Fibroblast of pulmonary artery (primary cell): ENCODE measurements around the gene VTI1A.
"Not testable (repeated sequence)": the region's sequence is repeated elsewhere in the genome, so short reads cannot be mapped to it uniquely, and the experiment has no call there.

ENCODE experiments used
- DNase-seq: peaks from one replicate; pipeline ENCODE4 v3.0.0-alpha.2; 2010; ENCODE audit warnings: low read depth
- H3K4me3 ChIP-seq: replicated peaks from 2 replicates; pipeline ENCODE4 v1.5.1; 2011; ENCODE audit warnings: low read depth, mild to moderate bottlenecking, control low read depth, low read length, moderate library complexity
- TF ChIP-seq, protein P1 (sequence below): IDR thresholded peaks from 2 replicates; pipeline ENCODE4 v1.5.1; 2011; ENCODE audit warnings: mild to moderate bottlenecking, control low read depth, low read length, inconsistent platforms; ENCODE audit errors: missing control alignments

The VTI1A gene

DNA sequence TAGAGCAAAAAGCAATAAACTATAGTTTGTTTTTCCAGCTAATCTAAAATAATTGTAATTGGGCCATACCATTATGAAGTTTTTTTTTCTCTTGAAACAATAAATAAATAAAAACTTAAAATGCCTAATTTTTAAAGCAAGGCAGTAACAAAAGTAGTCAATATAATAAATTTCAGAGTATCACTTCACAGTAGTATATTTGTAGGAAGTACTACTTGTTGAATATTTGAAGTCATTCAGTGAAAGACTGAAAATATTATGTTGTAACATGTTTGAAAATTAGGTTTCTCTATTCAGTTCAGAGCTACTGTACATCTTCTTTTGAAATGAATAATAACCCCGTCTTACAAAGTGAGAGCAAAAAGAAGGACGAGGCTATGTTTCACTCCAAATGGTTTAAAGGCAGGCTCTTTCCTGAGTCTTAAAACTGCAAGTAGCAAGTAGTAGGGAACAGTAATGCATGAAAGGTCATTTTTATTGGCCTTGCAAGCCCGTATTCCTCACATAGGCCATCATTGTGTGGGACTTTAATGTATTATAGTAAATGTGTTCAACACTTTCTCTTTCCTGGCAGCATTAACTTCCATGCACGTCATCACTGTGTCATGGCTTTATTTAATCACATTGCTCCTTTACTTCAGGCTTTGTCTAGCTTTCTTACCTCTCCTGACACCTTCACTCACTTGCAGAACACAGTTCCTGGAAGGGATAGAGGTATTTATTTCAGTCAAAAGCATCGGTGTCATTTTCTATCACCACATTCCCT, 141.4 kb downstream of the VTI1A start:
- TF ChIP-seq, protein P1, sequence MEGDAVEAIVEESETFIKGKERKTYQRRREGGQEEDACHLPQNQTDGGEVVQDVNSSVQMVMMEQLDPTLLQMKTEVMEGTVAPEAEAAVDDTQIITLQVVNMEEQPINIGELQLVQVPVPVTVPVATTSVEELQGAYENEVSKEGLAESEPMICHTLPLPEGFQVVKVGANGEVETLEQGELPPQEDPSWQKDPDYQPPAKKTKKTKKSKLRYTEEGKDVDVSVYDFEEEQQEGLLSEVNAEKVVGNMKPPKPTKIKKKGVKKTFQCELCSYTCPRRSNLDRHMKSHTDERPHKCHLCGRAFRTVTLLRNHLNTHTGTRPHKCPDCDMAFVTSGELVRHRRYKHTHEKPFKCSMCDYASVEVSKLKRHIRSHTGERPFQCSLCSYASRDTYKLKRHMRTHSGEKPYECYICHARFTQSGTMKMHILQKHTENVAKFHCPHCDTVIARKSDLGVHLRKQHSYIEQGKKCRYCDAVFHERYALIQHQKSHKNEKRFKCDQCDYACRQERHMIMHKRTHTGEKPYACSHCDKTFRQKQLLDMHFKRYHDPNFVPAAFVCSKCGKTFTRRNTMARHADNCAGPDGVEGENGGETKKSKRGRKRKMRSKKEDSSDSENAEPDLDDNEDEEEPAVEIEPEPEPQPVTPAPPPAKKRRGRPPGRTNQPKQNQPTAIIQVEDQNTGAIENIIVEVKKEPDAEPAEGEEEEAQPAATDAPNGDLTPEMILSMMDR = no peak
- H3K4me3 ChIP-seq = no peak overlapping the region
- DNase-seq = no peak

DNA sequence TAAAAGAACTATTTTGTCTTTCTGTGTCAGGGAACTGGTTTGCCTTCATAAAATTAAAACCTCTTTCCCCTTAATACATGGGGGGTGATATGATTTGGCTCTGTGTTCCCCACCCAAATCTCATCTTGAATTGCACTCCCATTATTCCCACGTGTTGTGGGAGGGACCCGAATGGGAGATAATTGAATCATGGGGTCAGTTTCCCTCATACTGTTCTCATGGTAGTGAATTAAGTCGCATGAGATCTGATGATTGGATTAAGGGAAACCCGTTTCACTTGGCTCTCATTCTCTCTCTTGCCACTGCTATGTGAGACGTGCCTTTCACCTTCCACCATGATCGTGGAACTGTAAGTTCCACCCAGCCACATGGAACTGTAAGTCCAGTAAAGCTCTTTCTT, 142.1 kb downstream of the VTI1A start:
- no peak for DNase-seq
- H3K4me3 ChIP-seq = no peak overlapping the region
- TF ChIP-seq, protein P1 = no peak

DNA sequence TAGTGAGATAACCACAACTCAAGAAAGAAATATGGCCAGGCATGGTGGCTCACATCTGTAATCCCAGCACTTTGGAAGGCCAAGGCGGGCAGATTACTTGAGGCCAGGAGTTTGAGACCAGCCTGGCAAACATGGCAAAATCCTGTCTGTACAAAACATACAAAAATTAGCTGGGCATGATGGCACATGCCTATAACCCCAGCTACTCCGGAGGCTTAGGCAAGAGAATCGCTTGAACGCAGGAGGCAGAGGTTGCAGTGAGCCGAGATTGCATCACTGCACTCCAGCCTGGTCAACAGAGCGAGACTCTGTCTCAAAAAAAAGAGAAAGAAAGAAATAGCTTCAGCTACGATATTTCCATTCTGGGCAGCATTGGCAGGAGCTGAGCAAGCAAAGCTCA, 143.8 kb downstream of the VTI1A start:
- H3K4me3 ChIP-seq, DNase-seq: not testable (repeated sequence)

DNA sequence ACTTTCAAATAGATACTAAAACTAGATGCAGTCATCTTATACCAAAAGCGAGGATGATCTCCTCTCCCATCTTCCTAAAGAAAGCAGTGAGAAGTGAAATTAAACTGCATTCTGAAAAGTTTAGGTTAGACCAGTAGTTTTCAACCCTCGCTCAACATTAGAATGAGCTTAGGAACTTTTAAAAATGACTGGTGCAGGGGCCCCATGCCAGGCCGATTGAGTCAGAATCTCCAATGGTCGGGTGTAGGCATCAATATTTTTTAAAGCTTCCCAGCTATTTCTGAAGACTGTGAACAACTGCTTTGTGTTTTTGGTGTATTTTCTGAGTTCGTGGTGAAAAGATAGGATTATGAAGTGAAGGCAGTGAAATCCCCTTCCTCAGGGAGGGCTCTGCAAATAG, 146.0 kb downstream of the VTI1A start:
- H3K4me3 ChIP-seq = no peak overlapping the region
- no peak for DNase-seq
- TF ChIP-seq, protein P1 = no peak

DNA sequence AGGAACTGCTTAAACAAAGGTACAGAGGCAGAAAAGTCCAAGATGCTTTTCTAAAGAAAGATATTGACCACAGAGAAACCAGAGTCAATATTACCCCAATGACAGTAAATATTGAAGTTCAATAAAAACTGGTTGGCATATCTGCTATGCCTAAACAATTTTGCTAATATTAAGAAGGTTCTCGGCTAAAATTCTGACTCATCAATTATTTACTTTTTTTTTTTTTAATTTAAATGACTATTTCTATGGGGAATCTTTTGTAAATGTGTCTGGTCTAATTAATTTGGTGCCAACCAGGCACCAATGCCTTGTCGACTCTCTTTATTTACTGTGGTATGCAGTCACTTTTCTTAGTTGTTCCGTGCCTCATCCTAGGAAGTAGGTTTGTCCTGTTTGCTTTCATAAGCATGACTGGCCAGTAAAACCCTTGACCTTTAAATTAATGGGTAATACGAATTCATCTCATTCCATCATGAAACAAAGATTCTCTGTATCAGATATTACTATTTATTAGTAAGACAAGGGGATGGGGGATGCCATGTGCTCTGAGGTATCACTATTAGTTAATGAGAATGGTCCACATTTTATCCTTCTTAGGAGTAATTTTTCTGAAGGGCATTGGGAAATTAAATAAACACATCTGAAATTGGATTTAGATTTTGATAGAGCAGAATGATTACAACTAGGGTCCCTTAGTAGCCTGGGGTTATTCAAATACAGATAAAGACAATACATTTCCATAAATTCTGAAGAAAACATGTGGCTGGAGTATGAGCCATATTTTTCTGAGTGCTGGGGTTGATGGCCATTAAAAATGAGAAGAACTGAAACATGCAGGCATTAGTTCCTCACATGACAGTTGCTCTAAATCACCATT, 154.4 kb downstream of the VTI1A start:
- TF ChIP-seq, protein P1 = no peak
- no peak overlapping the region for H3K4me3 ChIP-seq
- no peak for DNase-seq

DNA sequence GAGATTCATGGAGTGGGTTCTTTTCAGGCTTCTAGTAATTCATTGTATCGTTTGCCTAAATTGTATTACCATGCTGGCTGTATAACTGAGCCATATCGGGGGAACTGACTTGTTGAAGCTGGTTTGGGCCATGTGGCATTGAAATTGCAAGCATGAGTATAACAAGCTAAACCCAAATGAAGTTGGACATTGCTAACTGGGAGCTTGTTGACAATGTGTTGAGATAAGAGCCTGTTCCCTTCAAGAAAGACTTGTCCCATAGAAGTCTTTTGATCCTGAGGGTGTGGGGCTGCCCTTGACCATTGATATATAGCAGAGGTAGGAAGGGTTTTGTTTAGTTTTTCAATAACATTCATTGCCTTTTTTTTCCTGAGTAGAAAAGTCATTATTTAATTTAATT, 156.0 kb downstream of the VTI1A start:
- no peak overlapping the region for H3K4me3 ChIP-seq
- TF ChIP-seq, protein P1 = no peak
- no peak for DNase-seq

DNA sequence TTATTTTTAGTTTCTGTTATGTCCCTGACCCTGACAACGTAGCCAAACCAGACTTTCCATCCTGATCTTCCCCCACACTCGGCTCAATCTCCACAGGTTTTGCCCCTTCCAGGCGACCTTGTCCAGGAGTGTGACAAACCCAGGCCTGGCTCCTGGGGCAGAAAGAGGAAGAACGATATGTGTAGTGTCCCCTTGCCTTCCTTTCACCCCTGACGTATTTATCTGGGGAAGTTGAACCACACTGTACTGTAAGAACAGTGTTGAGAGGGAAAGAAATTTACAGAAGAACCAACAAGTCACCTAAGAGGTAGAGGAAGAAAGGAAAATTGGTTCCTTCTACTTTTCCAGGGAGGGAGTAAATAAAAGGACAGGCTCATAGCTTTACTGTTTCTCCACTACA, 158.0 kb downstream of the VTI1A start:
- H3K4me3 ChIP-seq = no peak overlapping the region
- no peak for DNase-seq
- TF ChIP-seq, protein P1 = no peak
